ENCODE results near the gene SDC3. TPM values are rescaled to one million over a fixed set of nuclear protein-coding genes. Genes with fewer than 3 reads are reported as not detected.

Gene SDC3
- total and polyA plus RNA-seq, 10 of the 15 experiments (the other 5 are each of a cell fraction or from before 2014, with no cell fraction given) = under 0.01 to 0.46 (median 0.07) TPM; not detected in 2

DNA sequence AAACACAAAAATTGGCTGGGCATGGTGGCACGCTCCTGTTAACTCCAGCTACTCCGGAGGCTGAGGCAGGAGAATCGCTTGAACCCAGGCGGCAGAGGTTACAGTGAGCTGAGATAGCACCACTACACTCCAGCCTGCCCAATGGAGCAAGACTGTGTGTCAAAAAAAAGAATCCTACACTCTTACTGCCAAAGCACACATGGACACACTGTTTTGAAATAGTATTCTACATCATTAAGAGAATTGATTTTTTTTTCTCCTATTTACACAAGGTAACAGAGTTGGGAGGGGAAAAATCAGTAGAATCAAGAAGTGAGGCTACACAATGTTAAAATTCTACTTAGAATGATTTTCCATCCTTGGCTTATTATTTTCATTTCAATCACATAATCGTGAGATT, 42.1 kb upstream of the SDC3 start (continued):
- TF ChIP-seq, protein P1, sequence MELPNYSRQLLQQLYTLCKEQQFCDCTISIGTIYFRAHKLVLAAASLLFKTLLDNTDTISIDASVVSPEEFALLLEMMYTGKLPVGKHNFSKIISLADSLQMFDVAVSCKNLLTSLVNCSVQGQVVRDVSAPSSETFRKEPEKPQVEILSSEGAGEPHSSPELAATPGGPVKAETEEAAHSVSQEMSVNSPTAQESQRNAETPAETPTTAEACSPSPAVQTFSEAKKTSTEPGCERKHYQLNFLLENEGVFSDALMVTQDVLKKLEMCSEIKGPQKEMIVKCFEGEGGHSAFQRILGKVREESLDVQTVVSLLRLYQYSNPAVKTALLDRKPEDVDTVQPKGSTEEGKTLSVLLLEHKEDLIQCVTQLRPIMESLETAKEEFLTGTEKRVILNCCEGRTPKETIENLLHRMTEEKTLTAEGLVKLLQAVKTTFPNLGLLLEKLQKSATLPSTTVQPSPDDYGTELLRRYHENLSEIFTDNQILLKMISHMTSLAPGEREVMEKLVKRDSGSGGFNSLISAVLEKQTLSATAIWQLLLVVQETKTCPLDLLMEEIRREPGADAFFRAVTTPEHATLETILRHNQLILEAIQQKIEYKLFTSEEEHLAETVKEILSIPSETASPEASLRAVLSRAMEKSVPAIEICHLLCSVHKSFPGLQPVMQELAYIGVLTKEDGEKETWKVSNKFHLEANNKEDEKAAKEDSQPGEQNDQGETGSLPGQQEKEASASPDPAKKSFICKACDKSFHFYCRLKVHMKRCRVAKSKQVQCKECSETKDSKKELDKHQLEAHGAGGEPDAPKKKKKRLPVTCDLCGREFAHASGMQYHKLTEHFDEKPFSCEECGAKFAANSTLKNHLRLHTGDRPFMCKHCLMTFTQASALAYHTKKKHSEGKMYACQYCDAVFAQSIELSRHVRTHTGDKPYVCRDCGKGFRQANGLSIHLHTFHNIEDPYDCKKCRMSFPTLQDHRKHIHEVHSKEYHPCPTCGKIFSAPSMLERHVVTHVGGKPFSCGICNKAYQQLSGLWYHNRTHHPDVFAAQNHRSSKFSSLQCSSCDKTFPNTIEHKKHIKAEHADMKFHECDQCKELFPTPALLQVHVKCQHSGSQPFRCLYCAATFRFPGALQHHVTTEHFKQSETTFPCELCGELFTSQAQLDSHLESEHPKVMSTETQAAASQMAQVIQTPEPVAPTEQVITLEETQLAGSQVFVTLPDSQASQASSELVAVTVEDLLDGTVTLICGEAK (IDR thresholded peaks at IDR 0.05; ENCODE audit: borderline replicate concordance) = no peak
- TF ChIP-seq, protein P2, sequence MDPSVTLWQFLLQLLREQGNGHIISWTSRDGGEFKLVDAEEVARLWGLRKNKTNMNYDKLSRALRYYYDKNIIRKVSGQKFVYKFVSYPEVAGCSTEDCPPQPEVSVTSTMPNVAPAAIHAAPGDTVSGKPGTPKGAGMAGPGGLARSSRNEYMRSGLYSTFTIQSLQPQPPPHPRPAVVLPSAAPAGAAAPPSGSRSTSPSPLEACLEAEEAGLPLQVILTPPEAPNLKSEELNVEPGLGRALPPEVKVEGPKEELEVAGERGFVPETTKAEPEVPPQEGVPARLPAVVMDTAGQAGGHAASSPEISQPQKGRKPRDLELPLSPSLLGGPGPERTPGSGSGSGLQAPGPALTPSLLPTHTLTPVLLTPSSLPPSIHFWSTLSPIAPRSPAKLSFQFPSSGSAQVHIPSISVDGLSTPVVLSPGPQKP (IDR thresholded peaks at IDR 0.05; ENCODE audit: low read depth, low read length) = no peak
- no peak for TF ChIP-seq MEF2B (IDR thresholded peaks at IDR 0.05; ENCODE audit: partially characterized antibody, poor library complexity, severe bottlenecking)
- TF ChIP-seq CUX1 (IDR thresholded peaks at IDR 0.05; ENCODE audit: insufficient replicate concordance, low read depth, low read length) = no peak
